Kidney tubule cell (primary cell): ENCODE measurements around the gene ACTRT2.

Source experiments
- DNase-seq: peaks from one replicate; pipeline ENCODE4 v3.0.0-alpha.2; 2018; ENCODE audit warnings: low spot score

ACTRT2 gene

DNA sequence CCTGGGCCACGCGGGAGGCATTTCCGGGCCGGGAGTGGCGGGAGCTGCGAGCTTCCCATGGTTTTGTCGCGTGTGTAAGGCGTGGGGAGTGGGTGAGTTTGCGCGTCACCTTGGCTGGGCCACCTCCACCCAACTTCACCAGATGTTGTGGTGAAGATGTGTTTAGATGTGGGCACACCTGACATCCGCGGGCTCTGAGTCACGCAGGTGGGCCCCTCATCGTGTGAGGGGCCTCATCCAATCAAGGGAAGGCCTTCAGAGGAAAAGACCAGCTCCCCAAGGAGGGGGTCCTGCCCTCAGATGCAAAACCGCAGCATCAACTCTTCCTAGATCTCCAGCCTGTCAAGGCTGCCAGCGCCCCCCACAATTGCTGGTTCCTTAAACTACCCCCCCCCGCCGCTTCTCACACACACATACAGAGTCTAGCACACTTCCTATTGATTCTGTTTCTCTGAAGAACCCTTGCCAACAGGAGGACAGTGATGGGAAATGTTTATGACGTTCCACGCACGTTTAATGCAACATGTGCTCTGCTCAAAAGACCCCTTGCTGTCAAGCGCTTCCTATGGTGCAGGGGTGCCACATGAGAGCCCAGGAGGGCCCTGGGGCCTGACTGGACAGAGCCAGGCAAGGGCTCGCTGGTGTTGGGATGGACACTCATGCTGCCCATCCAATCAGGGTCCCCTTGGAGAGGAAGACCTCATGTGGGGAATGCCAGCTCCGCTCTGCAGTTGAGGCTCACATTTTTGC is 11.9 kb downstream of the ACTRT2 start:
- no peak for DNase-seq

DNA sequence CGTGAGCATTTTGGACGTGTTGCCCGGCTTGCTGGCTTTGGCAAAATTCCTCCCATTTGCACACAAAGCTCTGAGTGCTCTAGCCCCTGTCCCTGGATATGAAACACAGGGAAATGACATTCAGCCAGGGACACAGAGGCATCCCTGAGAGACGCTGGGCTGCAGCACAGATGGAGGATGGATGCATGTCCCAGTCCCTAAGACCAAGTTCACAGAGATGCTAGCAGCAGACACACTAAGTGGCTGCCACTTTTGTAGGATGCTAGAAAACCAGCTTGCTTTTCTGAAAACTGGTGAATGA is 12.5 kb downstream of the ACTRT2 start:
- DNase-seq = no peak

- DNase-seq = no peak
These were observed 12.9 kb downstream of the ACTRT2 start for GRCh38 chr1:3034162-3034561.

GRCh38 chr1:3034728-3035562 is 13.7 kb downstream of the ACTRT2 start:
- DNase-seq = no peak

GRCh38 chr1:3035563-3036446 is 14.5 kb downstream of the ACTRT2 start:
- DNase-seq = no peak

DNA sequence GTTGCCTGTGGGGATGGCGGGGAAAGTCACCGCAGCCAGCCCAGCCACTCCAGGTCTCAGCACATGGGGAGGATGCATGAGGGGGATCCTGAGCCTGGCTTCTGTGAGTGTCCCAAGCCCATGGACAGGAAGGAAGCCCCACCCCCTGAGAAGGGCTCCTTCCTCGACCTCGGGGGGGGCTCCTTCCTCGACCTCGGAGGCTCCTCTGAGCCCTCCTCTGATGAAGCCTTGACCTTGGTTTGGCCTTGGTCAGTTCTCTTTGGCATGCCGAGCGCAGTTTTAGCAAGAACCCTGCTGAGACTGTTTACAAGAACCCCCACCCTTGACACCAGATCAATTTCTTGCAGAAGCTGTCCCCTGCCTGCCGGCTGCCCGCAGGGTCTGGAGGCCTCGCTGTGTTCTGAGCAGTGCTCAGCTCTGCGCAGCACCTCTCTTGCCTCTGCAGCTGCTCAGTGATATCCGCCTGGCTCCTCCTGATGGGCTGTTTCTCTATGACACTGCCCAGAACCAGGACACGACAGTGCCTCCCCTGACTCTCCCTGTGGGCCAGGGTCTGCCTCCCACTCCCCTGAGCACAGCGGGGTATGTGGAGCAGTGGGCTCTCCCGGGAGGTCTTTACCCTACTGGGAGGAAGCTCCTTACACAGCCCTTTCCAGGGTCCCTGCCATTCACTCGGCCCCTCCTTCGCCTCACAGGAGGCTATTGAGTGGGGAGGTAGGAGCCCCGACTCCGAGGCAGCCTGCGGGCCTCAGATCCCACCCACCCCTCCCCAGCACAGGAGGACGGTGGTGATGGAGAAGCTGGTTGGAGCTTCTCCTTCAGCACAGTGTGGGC is 15.4 kb downstream of the ACTRT2 start:
- no peak for DNase-seq

- no peak for DNase-seq
These were observed 16.2 kb downstream of the ACTRT2 start for GRCh38 chr1:3037281-3038040.

DNA sequence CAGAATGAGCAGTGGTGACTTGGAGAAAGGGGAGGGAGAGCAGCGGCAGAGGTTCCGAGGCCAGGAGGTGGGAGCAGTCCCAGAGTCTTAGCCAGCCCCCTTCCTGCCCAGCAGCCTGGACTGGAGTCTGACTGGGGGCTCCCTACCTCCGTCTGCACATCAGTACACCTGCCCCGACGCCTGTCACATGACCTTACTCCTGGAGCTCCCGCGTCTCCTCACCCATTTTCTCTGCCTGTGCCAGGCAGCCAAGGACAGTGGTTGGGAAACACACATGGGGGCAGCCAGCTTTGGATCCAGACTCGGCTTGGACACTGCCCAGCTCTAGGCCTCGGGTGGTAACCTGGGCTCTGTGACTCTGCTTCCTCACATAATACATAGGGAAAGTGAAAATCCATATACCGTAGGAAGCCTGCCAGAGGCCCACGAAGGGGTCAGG is 16.9 kb downstream of the ACTRT2 start:
- no peak for DNase-seq

DNA sequence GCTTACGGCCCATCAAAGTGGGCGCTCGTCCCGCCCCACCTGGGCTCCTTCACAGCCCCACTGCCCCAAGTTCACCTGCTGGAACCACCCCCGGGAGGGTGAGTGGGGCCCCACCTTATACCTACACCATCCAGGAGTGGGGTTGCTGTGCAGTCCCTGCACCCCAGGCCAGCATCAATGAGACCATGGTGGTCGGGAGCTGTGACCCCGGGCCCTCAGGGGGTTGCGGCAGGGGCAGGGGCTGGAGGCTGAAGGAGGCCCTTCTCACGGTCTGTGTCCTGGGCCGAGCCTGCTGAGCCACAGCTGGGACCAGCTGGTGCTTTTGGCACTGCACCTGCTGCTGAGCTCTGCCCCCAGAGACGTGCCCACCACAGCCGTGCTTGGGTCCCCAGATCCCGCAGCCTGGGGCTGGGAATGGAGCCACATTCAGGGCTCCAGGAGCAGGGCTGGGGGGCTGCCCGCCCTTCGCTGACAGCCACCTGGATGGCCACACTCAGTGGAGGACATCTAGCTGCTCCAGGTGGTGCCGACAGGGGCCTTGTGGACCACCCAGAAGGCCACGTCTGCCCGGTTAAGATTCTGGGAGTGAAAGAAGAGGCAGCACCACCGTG is 17.4 kb downstream of the ACTRT2 start:
- no peak for DNase-seq

DNA sequence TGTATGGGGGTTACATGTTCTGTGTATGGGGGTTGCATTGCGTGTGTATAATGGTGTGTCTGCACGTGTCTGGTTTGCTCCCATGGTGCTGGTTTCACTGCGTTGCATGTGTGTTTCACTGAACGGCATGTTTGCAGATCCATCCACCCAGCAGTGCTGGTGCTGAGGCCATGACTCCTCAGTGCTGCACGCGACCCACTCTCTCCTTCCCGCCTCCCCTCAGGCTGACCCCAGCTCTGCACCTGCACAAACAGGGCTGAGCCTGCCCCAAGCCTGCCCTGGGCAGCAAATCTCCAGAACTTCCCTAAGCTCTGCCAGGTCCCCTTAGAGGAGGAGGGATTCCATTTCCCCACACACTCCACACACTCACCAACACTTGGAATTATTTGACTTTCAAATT is 18.7 kb downstream of the ACTRT2 start:
- no peak for DNase-seq

DNA sequence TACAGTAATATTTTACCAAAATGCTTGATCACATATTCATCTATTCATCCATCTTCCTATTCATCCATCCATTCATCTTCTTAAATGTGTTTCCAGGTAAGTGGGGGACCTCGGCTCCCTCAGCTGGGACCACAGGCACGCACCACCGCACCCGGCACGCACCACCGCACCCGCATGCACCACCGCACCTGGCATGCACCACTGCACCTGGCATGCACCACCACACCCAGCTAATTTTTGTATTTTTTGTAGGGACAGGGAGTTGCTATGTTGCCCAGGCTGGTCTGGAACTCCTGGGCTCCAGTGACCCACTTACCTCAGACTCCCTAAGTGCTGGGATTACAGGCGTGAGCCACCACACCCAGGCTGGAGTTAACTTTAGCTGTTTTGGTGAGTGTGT is 21.2 kb downstream of the ACTRT2 start:
- DNase-seq = no peak

GRCh38 chr1:3049164-3049563 is 27.9 kb downstream of the ACTRT2 start:
- no peak for DNase-seq

- no peak for DNase-seq
These were observed 28.6 kb downstream of the ACTRT2 start for GRCh38 chr1:3049905-3050304.

DNA sequence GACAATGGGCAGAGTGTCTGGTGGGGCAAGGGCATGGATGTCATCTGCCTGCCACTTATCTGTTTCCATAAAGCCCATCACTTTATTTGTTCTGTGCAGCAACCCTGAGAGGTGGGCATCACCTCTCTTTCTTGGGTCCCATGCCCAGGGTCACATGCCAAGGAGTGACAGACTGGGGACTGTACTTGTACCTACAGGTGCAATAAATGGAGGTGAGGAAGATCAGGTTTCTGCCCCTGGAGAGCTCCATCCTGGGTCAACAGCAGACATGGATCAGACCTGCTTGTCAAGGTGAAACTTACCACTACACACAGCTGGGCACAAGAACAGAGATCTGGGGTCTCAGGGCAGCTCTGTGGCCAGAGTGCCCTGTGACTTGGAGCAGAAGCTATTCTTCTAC is 29.3 kb downstream of the ACTRT2 start:
- DNase-seq = no peak

DNA sequence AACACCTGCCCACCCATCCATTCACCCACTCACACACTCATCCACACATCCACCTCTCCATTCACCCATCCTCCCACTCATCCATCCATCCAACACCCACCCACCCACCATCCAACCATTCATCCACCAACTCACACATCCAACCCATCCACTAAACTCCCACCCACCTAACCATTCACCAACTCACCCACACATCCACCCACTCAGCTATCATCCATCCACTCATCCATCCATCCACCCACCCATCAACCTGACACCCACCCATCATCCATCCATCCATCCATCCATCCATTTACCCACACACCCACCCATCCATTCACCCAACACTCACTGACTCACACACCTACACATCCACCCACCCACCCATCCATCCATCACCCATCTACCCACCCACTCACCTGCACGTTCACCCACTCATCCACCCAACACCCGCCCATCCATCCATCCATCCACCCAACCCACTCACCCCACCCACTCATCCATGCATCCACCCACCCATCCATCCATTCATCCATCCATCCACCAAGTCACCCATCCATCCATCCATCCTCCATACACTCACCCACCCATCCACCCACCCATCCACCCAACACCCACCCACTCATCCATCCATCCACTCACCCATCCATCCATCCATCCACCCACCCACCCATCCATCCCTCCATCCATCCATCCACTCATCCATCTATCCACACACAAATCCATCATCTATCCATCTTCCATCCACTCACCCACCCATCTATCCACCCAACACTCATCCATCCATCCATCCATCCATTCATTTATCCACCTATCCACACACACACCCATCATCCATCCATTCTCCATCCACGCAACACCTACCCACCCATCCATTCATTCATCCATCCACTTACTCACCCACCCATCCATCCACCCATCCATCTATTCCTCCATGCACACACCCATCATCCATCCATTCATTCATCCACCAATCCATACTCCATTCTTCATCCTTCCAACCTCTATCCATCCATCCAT is 30.3 kb downstream of the ACTRT2 start:
- DNase-seq = no peak

DNA sequence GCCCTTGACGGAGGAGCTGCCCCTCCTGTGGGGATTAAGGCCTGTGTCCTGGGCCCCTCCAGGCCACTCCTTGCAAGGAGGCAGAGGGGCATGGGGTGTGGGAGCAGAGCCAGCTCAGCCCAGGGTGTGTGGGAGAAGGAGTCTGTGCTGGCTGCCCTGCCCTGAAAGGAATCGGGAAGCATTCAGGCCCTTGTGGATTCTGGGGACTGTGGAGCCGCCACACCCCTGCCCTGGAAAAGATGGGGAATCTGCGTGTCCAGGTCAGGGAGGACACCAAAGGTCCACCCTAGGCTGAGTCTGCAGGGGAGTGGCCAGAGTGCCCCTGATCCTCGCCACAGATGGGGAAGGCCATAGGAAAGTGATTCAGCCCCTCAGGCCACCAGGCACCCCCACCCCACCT is 31.2 kb downstream of the ACTRT2 start:
- DNase-seq = no peak

GRCh38 chr1:3053366-3053980 is 32.2 kb downstream of the ACTRT2 start:
- DNase-seq = no peak

DNA sequence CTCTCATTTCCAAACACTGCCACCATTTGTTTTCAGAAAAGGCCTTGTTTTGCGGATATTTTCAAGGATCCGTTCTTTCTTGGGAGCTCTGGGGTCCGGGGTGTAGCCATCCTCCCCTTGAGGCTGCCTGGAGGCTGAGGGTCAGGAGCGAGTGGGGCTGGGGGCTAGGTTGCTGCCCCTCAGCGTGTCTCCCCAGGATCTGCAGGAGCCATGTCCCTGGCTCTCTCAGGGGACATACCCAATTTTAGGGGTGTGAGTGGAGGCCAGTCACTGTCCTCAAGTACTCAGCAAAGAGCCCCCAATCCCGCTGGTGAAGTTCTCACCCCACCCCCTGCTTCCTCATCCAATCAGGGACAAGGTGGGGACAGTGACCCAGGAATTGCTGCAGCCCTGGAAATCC is 32.7 kb downstream of the ACTRT2 start:
- no peak for DNase-seq

- DNase-seq = no peak
These were observed 33.2 kb downstream of the ACTRT2 start for GRCh38 chr1:3054474-3054873.
